ENCODE data around the gene GALM. TPM values are rescaled to one million over a fixed set of nuclear protein-coding genes. Genes with fewer than 3 reads are reported as not detected.

Gene GALM
- total and polyA plus RNA-seq, 2 of the 8 experiments (the other 6 are each of a cell fraction or from before 2014, with no cell fraction given): 9.9 to 13.1 TPM

GRCh38 chr2:38740851-38741731 is 75.2 kb downstream of the GALM start (continued):
- TF ChIP-seq USF2 (IDR thresholded peaks at IDR 0.05; ENCODE audit: low read length): no peak
